SK-N-MC (cell line): ENCODE data around the gene CTR9.

Source experiments
- DNase-seq: peaks from one replicate; pipeline ENCODE4 v3.0.0-alpha.2; 2011; ENCODE audit warnings: low read depth, low spot score
- H3K27ac ChIP-seq: fragments of 200-600 bp; sonication (generic); 2 replicates; pipeline ENCODE4 v1.5.1; 2016; ENCODE audit warnings: mixed run types
- H3K36me3 ChIP-seq: fragments of 200-600 bp; sonication (generic); 2 replicates; pipeline ENCODE4 v1.6.1; 2017; ENCODE audit warnings: antibody characterized with exemption, low read length, mixed read lengths; ENCODE audit not compliant: insufficient read depth
- H3K4me3 ChIP-seq: fragments of 200-600 bp; sonication (generic); 2 replicates; pipeline ENCODE4 v1.5.1; 2016
- H3K9ac ChIP-seq: fragments of 200-600 bp; sonication (generic); 2 replicates; pipeline ENCODE4 v1.8.0; 2017; ENCODE audit warnings: mixed run types, mixed read lengths; ENCODE audit not compliant: insufficient read length
- H3K9me3 ChIP-seq: fragments of 200-600 bp; sonication (generic); 2 replicates; pipeline ENCODE4 v1.6.1; 2017; ENCODE audit warnings: low read depth, mild to moderate bottlenecking, antibody characterized with exemption, low read length, moderate library complexity, mixed read lengths
- EZH2 ChIP-seq: fragments of 200-600 bp; sonication (generic); IDR thresholded peaks from one replicate; pipeline ENCODE4 v1.6.1; 2017; ENCODE audit warnings: antibody characterized with exemption
- FOXP2 ChIP-seq: optimal IDR thresholded peaks from 2 replicates; pipeline ENCODE3; 2011; ENCODE audit warnings: mild to moderate bottlenecking, moderate library complexity; ENCODE audit not compliant: insufficient read depth; ENCODE audit errors: extremely low read length, control extremely low read depth
- POLR2AphosphoS5 ChIP-seq: IDR thresholded peaks from 2 replicates; pipeline ENCODE4 v1.6.1; 2012; ENCODE audit warnings: mild to moderate bottlenecking, low read depth, low read length, borderline replicate concordance

CTR9 gene

DNA sequence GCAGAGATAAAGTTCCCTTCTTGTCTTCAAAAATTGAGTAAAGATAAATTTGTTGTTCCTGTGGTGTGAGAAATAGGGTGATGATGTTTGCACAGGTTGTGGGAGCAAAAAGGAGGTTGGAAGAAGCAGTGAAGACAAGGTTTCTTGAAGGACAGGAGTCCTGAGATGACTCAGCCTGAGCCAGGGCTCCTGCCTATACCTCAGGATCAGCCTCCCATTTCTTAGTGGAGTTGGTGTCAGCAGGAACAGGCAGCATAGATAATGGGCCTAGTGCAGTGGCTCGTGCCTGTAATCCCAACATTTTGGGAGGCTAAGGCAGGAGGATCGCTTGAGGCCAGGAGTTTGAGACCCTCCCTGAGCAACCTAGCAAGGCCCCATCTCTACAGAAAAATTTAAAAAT lies 29.0 kb downstream of the CTR9 start:
- no peak for DNase-seq
- no peaks in the 10 kb centered on the region for H3K9me3 ChIP-seq
- TF ChIP-seq POLR2AphosphoS5 (no peak), FOXP2 (no peak), EZH2 (no peak)
- no peak overlapping the region for H3K27ac ChIP-seq
- H3K4me3 ChIP-seq, result no peak overlapping the region
- H3K9ac ChIP-seq, result no peak overlapping the region
- peaks cover 40% of the 10 kb centered on the region for H3K36me3 ChIP-seq

DNA sequence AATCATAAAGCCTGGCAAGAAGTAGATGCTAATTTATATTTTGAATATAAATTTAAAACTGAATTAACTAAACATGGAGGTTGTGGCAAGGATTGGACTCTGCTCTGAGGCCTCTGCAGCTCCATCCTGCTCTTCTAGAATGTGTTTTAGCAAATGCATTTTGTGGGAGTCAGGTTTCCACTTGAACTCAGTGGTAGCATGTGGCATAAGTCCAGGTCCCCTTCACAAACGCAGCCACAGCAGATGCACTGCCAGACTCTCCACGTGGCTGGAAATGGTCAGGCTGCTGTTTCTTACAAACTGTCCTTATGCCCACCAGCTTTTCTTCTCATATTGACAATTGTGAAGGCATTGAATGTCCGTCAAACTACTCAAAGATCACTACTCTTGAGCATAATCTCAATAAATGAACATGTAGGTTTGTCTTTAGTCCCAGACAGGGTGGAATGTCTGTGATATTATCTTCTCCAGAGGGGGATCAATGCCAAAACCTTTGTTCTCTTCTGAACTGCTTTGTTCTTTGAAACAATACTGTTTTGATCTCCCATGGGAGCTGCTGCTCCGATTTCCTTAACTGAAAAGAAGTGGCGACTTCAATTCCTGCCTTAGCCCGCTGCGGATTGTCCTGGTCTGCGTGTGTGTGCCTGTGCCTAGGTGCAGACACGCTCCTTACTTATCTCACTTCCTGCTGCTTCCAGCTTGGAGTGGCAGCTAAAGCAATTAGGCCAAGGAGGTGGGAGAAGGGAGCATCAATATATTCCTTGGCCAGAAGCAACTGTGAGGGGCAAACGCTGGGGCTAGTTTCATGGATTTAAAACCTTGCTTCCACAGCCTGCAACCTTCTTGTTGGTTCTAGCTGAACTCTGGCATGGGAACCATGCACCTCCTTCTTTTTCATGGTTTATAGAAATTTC lies 33.4 kb downstream of the CTR9 start:
- Histone ChIP-seq H3K4me3 (no peak overlapping the region), H3K9ac (no peak overlapping the region), H3K27ac (no peak overlapping the region), H3K9me3 (no peaks in the 10 kb centered on the region), H3K36me3 (peaks cover 8% of the 10 kb centered on the region)
- no peak for DNase-seq
- TF ChIP-seq EZH2, result no peak
- no peak for TF ChIP-seq FOXP2
- no peak for TF ChIP-seq POLR2AphosphoS5

DNA sequence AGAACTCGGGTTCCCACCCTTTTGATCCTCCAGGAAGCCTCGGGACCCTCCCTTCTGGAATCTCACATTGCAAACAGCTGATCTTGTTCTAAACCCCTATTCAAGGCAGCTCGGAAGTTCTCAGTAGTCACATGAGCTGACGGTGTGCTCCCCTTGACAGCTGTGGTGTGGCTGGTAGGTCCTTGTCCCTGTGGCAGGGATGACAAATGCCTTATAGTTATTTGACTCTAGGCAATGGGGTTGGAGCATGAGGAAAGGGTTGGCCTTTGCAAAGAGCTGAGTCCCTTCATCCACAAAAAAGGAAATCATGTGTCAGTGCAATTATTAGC lies 34.1 kb downstream of the CTR9 start:
- no peak overlapping the region for H3K9ac ChIP-seq
- H3K4me3 ChIP-seq, result no peak overlapping the region
- TF ChIP-seq FOXP2 (no peak), POLR2AphosphoS5 (no peak), EZH2 (no peak)
- no peak for DNase-seq
- H3K36me3 ChIP-seq, result peaks cover 1% of the 10 kb centered on the region; the same call in 1 of the 2 replicates
- H3K9me3 ChIP-seq, result no peaks in the 10 kb centered on the region
- H3K27ac ChIP-seq, result no peak overlapping the region

- Histone ChIP-seq H3K27ac (no peak overlapping the region), H3K36me3 (no peaks in the 10 kb centered on the region), H3K9me3 (no peaks in the 10 kb centered on the region), H3K9ac (no peak overlapping the region), H3K4me3 (no peak overlapping the region)
- no peak for DNase-seq
- TF ChIP-seq FOXP2 (no peak), EZH2 (no peak), POLR2AphosphoS5 (no peak)
Measured at GRCh38 chr11:10786451-10786850, 35.4 kb downstream of the CTR9 start.

GRCh38 chr11:10792385-10793068 lies 41.5 kb downstream of the CTR9 start:
- H3K9ac ChIP-seq, result no peak overlapping the region
- DNase-seq, result no peak
- TF ChIP-seq FOXP2 (no peak), POLR2AphosphoS5 (no peak), EZH2 (no peak)

GRCh38 chr11:10793470-10794255 lies 42.6 kb downstream of the CTR9 start:
- H3K9ac ChIP-seq, result no peak overlapping the region
- TF ChIP-seq EZH2 (no peak), FOXP2 (no peak), POLR2AphosphoS5 (no peak)
- H3K9me3 ChIP-seq, result no peaks in the 10 kb centered on the region
- peaks cover 27% of the 10 kb centered on the region for H3K36me3 ChIP-seq
- H3K4me3 ChIP-seq, result no peak overlapping the region
- no peak for DNase-seq
- no peak overlapping the region for H3K27ac ChIP-seq

More at GRCh38 chr11:10792385-10793068, 41.5 kb downstream of the CTR9 start:
- Histone ChIP-seq H3K36me3 (peaks cover 16% of the 10 kb centered on the region), H3K4me3 (peak overlapping the region; percentile 38; the same call in 1 of the 2 replicates), H3K27ac (no peak overlapping the region), H3K9me3 (no peaks in the 10 kb centered on the region)

GRCh38 chr11:10796191-10796590 lies 45.1 kb downstream of the CTR9 start:
- DNase-seq, result no peak
- H3K36me3 ChIP-seq, result peaks cover 52% of the 10 kb centered on the region

GRCh38 chr11:10797001-10797400 lies 46.0 kb downstream of the CTR9 start:
- no peaks in the 10 kb centered on the region for H3K9me3 ChIP-seq
- DNase-seq, result no peak
- H3K9ac ChIP-seq, result no peak overlapping the region
- no peak for TF ChIP-seq EZH2
- TF ChIP-seq POLR2AphosphoS5, result no peak
- TF ChIP-seq FOXP2, result no peak
- H3K4me3 ChIP-seq, result no peak overlapping the region
- H3K36me3 ChIP-seq, result peaks cover 60% of the 10 kb centered on the region
- 0 out of 2 replicates have a peak overlapping the region, but pooled peaks have one; percentile 49 for H3K27ac ChIP-seq

More at GRCh38 chr11:10796191-10796590, 45.1 kb downstream of the CTR9 start:
- H3K9ac ChIP-seq, result no peak overlapping the region
- TF ChIP-seq EZH2 (no peak), FOXP2 (no peak), POLR2AphosphoS5 (0 out of 2 replicates have a peak, but pooled peaks have one; percentile 10)
- peak overlapping the region; percentile 12; the same call in 1 of the 2 replicates for H3K27ac ChIP-seq
- no peaks in the 10 kb centered on the region for H3K9me3 ChIP-seq
- no peak overlapping the region for H3K4me3 ChIP-seq
